Measurements from ENCODE around the gene CALY.
"Not testable (repeated sequence)": the region's sequence is repeated elsewhere in the genome, so short reads cannot be mapped to it uniquely, and the experiment has no call there.

The CALY gene

GRCh38 chr10:133327651-133328357 is 8.9 kb downstream of the CALY start:
- peaks cover 7% of the 10 kb centered on the region for H3K4me1 ChIP-seq (ENCODE audit: control insufficient read depth, insufficient read depth, low read length, unreplicated experiment)
- H3K27ac ChIP-seq (ENCODE audit: low read depth, low read length) = no peak overlapping the region
- peaks cover 61% of the 10 kb centered on the region for H3K27me3 ChIP-seq (ENCODE audit: insufficient read depth, low read length)
- no peaks in the 10 kb centered on the region for H3K79me2 ChIP-seq (ENCODE audit: control insufficient read depth, insufficient read depth, low read length, unreplicated experiment)
- no peak overlapping the region for H3K4me3 ChIP-seq (ENCODE audit: low read depth, low read length)
- H3K36me3 ChIP-seq (ENCODE audit: insufficient read depth, low read length) = no peaks in the 10 kb centered on the region
- H2AFZ ChIP-seq (ENCODE audit: low read length, unreplicated experiment) = no peak overlapping the region

GRCh38 chr10:133326745-133327650 is 9.7 kb downstream of the CALY start:
- Histone ChIP-seq H2AFZ (ENCODE audit: low read length, unreplicated experiment) (no peak overlapping the region), H3K36me3 (ENCODE audit: insufficient read depth, low read length) (no peaks in the 10 kb centered on the region), H3K27ac (ENCODE audit: low read depth, low read length) (no peak overlapping the region), H3K79me2 (ENCODE audit: control insufficient read depth, insufficient read depth, low read length, unreplicated experiment) (no peaks in the 10 kb centered on the region), H3K4me1 (ENCODE audit: control insufficient read depth, insufficient read depth, low read length, unreplicated experiment) (peaks cover 7% of the 10 kb centered on the region), H3K4me3 (ENCODE audit: low read depth, low read length) (no peak overlapping the region), H3K27me3 (ENCODE audit: insufficient read depth, low read length) (peaks cover 53% of the 10 kb centered on the region)

- Histone ChIP-seq H3K27ac (ENCODE audit: low read depth, low read length) (no peak overlapping the region), H3K4me1 (ENCODE audit: control insufficient read depth, insufficient read depth, low read length, unreplicated experiment) (peaks cover 7% of the 10 kb centered on the region), H3K27me3 (ENCODE audit: insufficient read depth, low read length) (peaks cover 45% of the 10 kb centered on the region), H3K4me3 (ENCODE audit: low read depth, low read length) (peak overlapping the region; percentile 62; the same call in 1 of the 2 replicates), H3K36me3 (ENCODE audit: insufficient read depth, low read length) (no peaks in the 10 kb centered on the region), H3K79me2 (ENCODE audit: control insufficient read depth, insufficient read depth, low read length, unreplicated experiment) (no peaks in the 10 kb centered on the region), H2AFZ (ENCODE audit: low read length, unreplicated experiment) (no peak overlapping the region)
Observed at GRCh38 chr10:133326223-133326551, 10.5 kb downstream of the CALY start.

- Histone ChIP-seq H3K79me2 (ENCODE audit: control insufficient read depth, insufficient read depth, low read length, unreplicated experiment) (no peaks in the 10 kb centered on the region), H3K4me3 (ENCODE audit: low read depth, low read length) (peak overlapping the region; percentile 62), H3K36me3 (ENCODE audit: insufficient read depth, low read length) (no peaks in the 10 kb centered on the region), H3K4me1 (ENCODE audit: control insufficient read depth, insufficient read depth, low read length, unreplicated experiment) (peaks cover 7% of the 10 kb centered on the region), H3K27ac (ENCODE audit: low read depth, low read length) (no peak overlapping the region), H2AFZ (ENCODE audit: low read length, unreplicated experiment) (peak overlapping the region; percentile 12), H3K27me3 (ENCODE audit: insufficient read depth, low read length) (peaks cover 40% of the 10 kb centered on the region)
Observed at GRCh38 chr10:133325440-133326222, 11.1 kb downstream of the CALY start.

- Histone ChIP-seq H2AFZ (ENCODE audit: low read length, unreplicated experiment) (no peak overlapping the region), H3K27me3 (ENCODE audit: insufficient read depth, low read length) (peaks cover 40% of the 10 kb centered on the region), H3K27ac (ENCODE audit: low read depth, low read length) (no peak overlapping the region), H3K79me2 (ENCODE audit: control insufficient read depth, insufficient read depth, low read length, unreplicated experiment) (no peaks in the 10 kb centered on the region), H3K4me3 (ENCODE audit: low read depth, low read length) (no peak overlapping the region), H3K36me3 (ENCODE audit: insufficient read depth, low read length) (no peaks in the 10 kb centered on the region), H3K4me1 (ENCODE audit: control insufficient read depth, insufficient read depth, low read length, unreplicated experiment) (peaks cover 7% of the 10 kb centered on the region)
Observed at GRCh38 chr10:133324857-133325260, 11.8 kb downstream of the CALY start.

- peak overlapping the region; percentile 70 for H3K4me3 ChIP-seq (ENCODE audit: low read depth, low read length)
Observed at GRCh38 chr10:133324198-133324792, 12.4 kb downstream of the CALY start.

GRCh38 chr10:133322064-133322709 is 14.5 kb downstream of the CALY start:
- H3K27ac ChIP-seq (ENCODE audit: low read depth, low read length); H2AFZ ChIP-seq (ENCODE audit: low read length, unreplicated experiment); H3K4me3 ChIP-seq (ENCODE audit: low read depth, low read length); H3K4me1 ChIP-seq (ENCODE audit: control insufficient read depth, insufficient read depth, low read length, unreplicated experiment); H3K36me3 ChIP-seq (ENCODE audit: insufficient read depth, low read length); H3K79me2 ChIP-seq (ENCODE audit: control insufficient read depth, insufficient read depth, low read length, unreplicated experiment): not testable (repeated sequence)
- H3K27me3 ChIP-seq (ENCODE audit: insufficient read depth, low read length) = peaks cover 25% of the 10 kb centered on the region

More at GRCh38 chr10:133324198-133324792, 12.4 kb downstream of the CALY start:
- Histone ChIP-seq H3K27me3 (ENCODE audit: insufficient read depth, low read length) (peaks cover 40% of the 10 kb centered on the region), H3K4me1 (ENCODE audit: control insufficient read depth, insufficient read depth, low read length, unreplicated experiment) (peaks cover 4% of the 10 kb centered on the region), H2AFZ (ENCODE audit: low read length, unreplicated experiment) (no peak overlapping the region), H3K79me2 (ENCODE audit: control insufficient read depth, insufficient read depth, low read length, unreplicated experiment) (no peaks in the 10 kb centered on the region), H3K36me3 (ENCODE audit: insufficient read depth, low read length) (no peaks in the 10 kb centered on the region), H3K27ac (ENCODE audit: low read depth, low read length) (no peak overlapping the region)

- H3K4me1 ChIP-seq (ENCODE audit: control insufficient read depth, insufficient read depth, low read length, unreplicated experiment); H3K4me3 ChIP-seq (ENCODE audit: low read depth, low read length); H3K27ac ChIP-seq (ENCODE audit: low read depth, low read length); H3K36me3 ChIP-seq (ENCODE audit: insufficient read depth, low read length); H3K79me2 ChIP-seq (ENCODE audit: control insufficient read depth, insufficient read depth, low read length, unreplicated experiment); H2AFZ ChIP-seq (ENCODE audit: low read length, unreplicated experiment): not testable (repeated sequence)
- peaks cover 13% of the 10 kb centered on the region for H3K27me3 ChIP-seq (ENCODE audit: insufficient read depth, low read length)
Observed at GRCh38 chr10:133320852-133321422, 15.8 kb downstream of the CALY start.

GRCh38 chr10:133318494-133319127 is 18.1 kb downstream of the CALY start:
- H3K79me2 ChIP-seq (ENCODE audit: control insufficient read depth, insufficient read depth, low read length, unreplicated experiment) = no peaks in the 10 kb centered on the region
- no peaks in the 10 kb centered on the region for H3K4me1 ChIP-seq (ENCODE audit: control insufficient read depth, insufficient read depth, low read length, unreplicated experiment)
- no peak overlapping the region for H2AFZ ChIP-seq (ENCODE audit: low read length, unreplicated experiment)
- peak overlapping the region; percentile 64 for H3K4me3 ChIP-seq (ENCODE audit: low read depth, low read length)
- no peaks in the 10 kb centered on the region for H3K36me3 ChIP-seq (ENCODE audit: insufficient read depth, low read length)
- no peaks in the 10 kb centered on the region for H3K27me3 ChIP-seq (ENCODE audit: insufficient read depth, low read length)
- H3K27ac ChIP-seq (ENCODE audit: low read depth, low read length) = no peak overlapping the region

Data from ACC112 (cell line).